GM19324 (cell line): Measurements from ENCODE around the gene ADTRP.
"Not testable (repeated sequence)": the region's sequence is repeated elsewhere in the genome, so short reads cannot be mapped to it uniquely, and the experiment has no call there.

Experiments used
- ATAC-seq: cut with Tn5 transposase; IDR thresholded peaks from one replicate; pipeline ENCODE4 v1.9.1; 2021; ENCODE audit warnings: mild to moderate bottlenecking, moderate library complexity; ENCODE audit not compliant: unreplicated experiment, low FRiP score

The ADTRP gene

GRCh38 chr6:11804701-11805100, 26.1 kb upstream of the ADTRP start:
- no peak for ATAC-seq

GRCh38 chr6:11804135-11804534, 25.5 kb upstream of the ADTRP start:
- no peak for ATAC-seq

- ATAC-seq = no peak
Observed at GRCh38 chr6:11803591-11803971, 25.0 kb upstream of the ADTRP start.

- ATAC-seq = no peak
Observed at GRCh38 chr6:11802886-11803590, 24.4 kb upstream of the ADTRP start.

- not testable (repeated sequence) for ATAC-seq
Observed at GRCh38 chr6:11800531-11800930, 21.9 kb upstream of the ADTRP start.

GRCh38 chr6:11798538-11798937, 19.9 kb upstream of the ADTRP start:
- no peak for ATAC-seq

- ATAC-seq = no peak
Observed at GRCh38 chr6:11798096-11798495, 19.5 kb upstream of the ADTRP start.

- no peak for ATAC-seq
Observed at GRCh38 chr6:11796829-11797228, 18.2 kb upstream of the ADTRP start.

GRCh38 chr6:11795403-11795802, 16.8 kb upstream of the ADTRP start:
- no peak for ATAC-seq

GRCh38 chr6:11793277-11793676, 14.7 kb upstream of the ADTRP start:
- no peak for ATAC-seq

- ATAC-seq = no peak
Observed at GRCh38 chr6:11791354-11792107, 12.9 kb upstream of the ADTRP start.

- no peak for ATAC-seq
Observed at GRCh38 chr6:11789744-11790143, 11.1 kb upstream of the ADTRP start.

GRCh38 chr6:11788043-11788442, 9.4 kb upstream of the ADTRP start:
- ATAC-seq = no peak

GRCh38 chr6:11785774-11786579, 7.4 kb upstream of the ADTRP start:
- peak; percentile 74 for ATAC-seq

GRCh38 chr6:11785415-11785773, 6.8 kb upstream of the ADTRP start:
- ATAC-seq = peak; percentile 40

- no peak for ATAC-seq
Observed at GRCh38 chr6:11784341-11784740, 5.7 kb upstream of the ADTRP start.

GRCh38 chr6:11783524-11784064, 5.0 kb upstream of the ADTRP start:
- ATAC-seq = no peak

- ATAC-seq = no peak
Observed at GRCh38 chr6:11782524-11782923, 3.9 kb upstream of the ADTRP start.

- no peak for ATAC-seq
Observed at GRCh38 chr6:11780097-11780428, 1.5 kb upstream of the ADTRP start.

- no peak for ATAC-seq
Observed at GRCh38 chr6:11779329-11780096, 910 bp upstream of the ADTRP start.
